Uterus (tissue), 2 donors: ENCODE data around the gene SLC5A12.

Source experiments
- CTCF ChIP-seq, 4 experiments: fragments of 200-600 bp in 2 of 4; fragments of 450-650 bp in 2 of 4; sonication (generic) in 2 of 4; IDR thresholded peaks; one replicate each; pipeline ENCODE4 v1.5.1; 2016 to 2019; ENCODE audit warnings: antibody characterized with exemption in 4 of 4, mild to moderate bottlenecking in 2 of 4, moderate library complexity in 1 of 4
- POLR2A ChIP-seq, 2 donors: fragments of 450-650 bp; IDR thresholded peaks; one replicate each; pipeline ENCODE4 v1.6.1; 2016; ENCODE audit warnings: antibody characterized with exemption in 2 of 2, mild to moderate bottlenecking in 1 of 2, moderate library complexity in 1 of 2

- no peak for TF ChIP-seq CTCF (IDR thresholded peaks at IDR 0.05)
- TF ChIP-seq POLR2A (IDR thresholded peaks at IDR 0.05), result no peak
These were observed 6.7 kb downstream of the SLC5A12 start for GRCh38 chr11:26715133-26715532.
